GF-D8 (cell line): Measurements from ENCODE around the gene HMX1.

Experiments used
- DNase-seq: peaks from one replicate; lab custom pipeline; 2025; lab: John Stamatoyannopoulos, UW

Gene HMX1

GRCh38 chr4:8855818-8856245 lies 15.8 kb downstream of the HMX1 start:
- no peak for DNase-seq

- DNase-seq, result no peak
Measured at GRCh38 chr4:8854931-8855330, 16.7 kb downstream of the HMX1 start.

- no peak for DNase-seq
Measured at GRCh38 chr4:8854016-8854415, 17.6 kb downstream of the HMX1 start.

GRCh38 chr4:8853249-8853648 lies 18.4 kb downstream of the HMX1 start:
- no peak for DNase-seq

- DNase-seq, result no peak
Measured at GRCh38 chr4:8852118-8852704, 19.4 kb downstream of the HMX1 start.

GRCh38 chr4:8851321-8852117 lies 20.1 kb downstream of the HMX1 start:
- DNase-seq, result no peak

GRCh38 chr4:8850830-8851188 lies 20.8 kb downstream of the HMX1 start:
- no peak for DNase-seq

GRCh38 chr4:8850074-8850829 lies 21.4 kb downstream of the HMX1 start:
- DNase-seq, result no peak

GRCh38 chr4:8849266-8850073 lies 22.2 kb downstream of the HMX1 start:
- DNase-seq, result no peak

- no peak for DNase-seq
Measured at GRCh38 chr4:8848507-8849265, 23.0 kb downstream of the HMX1 start.

- no peak for DNase-seq
Measured at GRCh38 chr4:8847764-8848163, 23.9 kb downstream of the HMX1 start.

GRCh38 chr4:8847331-8847730 lies 24.3 kb downstream of the HMX1 start:
- no peak for DNase-seq

GRCh38 chr4:8846826-8847225 lies 24.8 kb downstream of the HMX1 start:
- no peak for DNase-seq

GRCh38 chr4:8846046-8846720 lies 25.5 kb downstream of the HMX1 start:
- DNase-seq, result no peak

- DNase-seq, result no peak
Measured at GRCh38 chr4:8844976-8845690, 26.5 kb downstream of the HMX1 start.

- DNase-seq, result no peak
Measured at GRCh38 chr4:8843597-8843996, 28.0 kb downstream of the HMX1 start.

- no peak for DNase-seq
Measured at GRCh38 chr4:8842614-8843013, 29.0 kb downstream of the HMX1 start.

GRCh38 chr4:8841678-8842268 lies 29.9 kb downstream of the HMX1 start:
- no peak for DNase-seq

GRCh38 chr4:8840816-8841455 lies 30.7 kb downstream of the HMX1 start:
- no peak for DNase-seq
